Measurements from ENCODE around the gene GNG2.

The GNG2 gene

DNA sequence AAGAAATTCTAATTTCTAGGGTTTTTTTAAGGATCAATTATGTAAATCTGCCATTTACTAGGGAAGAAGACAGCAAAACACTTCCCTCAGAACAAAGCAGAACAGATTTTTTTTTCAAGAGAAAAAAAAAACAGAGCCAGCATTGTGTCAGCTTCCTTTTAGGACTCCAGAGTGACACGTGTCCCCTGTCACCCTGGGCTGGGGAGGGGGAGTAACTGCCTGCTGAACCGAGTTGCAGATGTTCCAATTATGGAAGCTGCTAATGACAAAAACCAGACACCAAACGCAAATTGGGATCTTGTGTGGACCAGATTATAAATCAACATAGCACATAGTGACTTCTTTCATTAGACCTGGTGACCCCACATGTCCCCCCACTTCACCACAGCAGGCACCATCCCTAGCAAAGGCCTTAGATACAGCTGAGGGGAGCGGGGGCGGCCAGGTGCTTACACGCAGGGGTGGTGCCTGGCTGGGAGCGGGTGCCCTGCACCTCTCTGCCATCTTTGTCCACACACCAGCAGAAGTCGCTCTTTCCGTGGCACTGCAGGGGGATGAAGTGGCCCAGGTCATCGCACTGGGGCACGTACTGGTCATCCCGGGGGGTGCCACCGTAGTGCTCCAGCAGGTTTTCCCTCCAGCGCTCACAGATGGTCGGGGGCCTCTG is 154.3 kb downstream of the GNG2 start:
- Histone ChIP-seq H3K4me1 (ENCODE audit: insufficient read depth, low read length) (peaks cover 22% of the 10 kb centered on the region), H3K36me3 (ENCODE audit: insufficient read depth, low read length) (peaks cover 89% of the 10 kb centered on the region), H3K9me3 (ENCODE audit: low read length) (no peaks in the 10 kb centered on the region), H3K27me3 (ENCODE audit: control insufficient read depth in 1 of 2, insufficient read depth in 2 of 2, low read length in 2 of 2) (no peaks in the 10 kb centered on the region), H3K4me3 (ENCODE audit: low read depth in 1 of 2, low read length in 2 of 2) (no peak overlapping the region), H3K27ac (ENCODE audit: low read depth, low read length) (no peak overlapping the region), H3K9ac (ENCODE audit: low read length) (no peak overlapping the region)

- H3K4me3 ChIP-seq (ENCODE audit: low read depth in 1 of 2, low read length in 2 of 2): no peak overlapping the region
- H3K27me3 ChIP-seq (ENCODE audit: control insufficient read depth in 1 of 2, insufficient read depth in 2 of 2, low read length in 2 of 2): no peaks in the 10 kb centered on the region
- peaks cover 88% of the 10 kb centered on the region for H3K36me3 ChIP-seq (ENCODE audit: insufficient read depth, low read length)
- no peak overlapping the region for H3K9ac ChIP-seq (ENCODE audit: low read length)
- H3K9me3 ChIP-seq (ENCODE audit: low read length): no peaks in the 10 kb centered on the region
- H3K4me1 ChIP-seq (ENCODE audit: insufficient read depth, low read length): peaks cover 22% of the 10 kb centered on the region
- H3K27ac ChIP-seq (ENCODE audit: low read depth, low read length): no peak overlapping the region
Measured at GRCh38 chr14:52015411-52016030, 155.1 kb downstream of the GNG2 start.

DNA sequence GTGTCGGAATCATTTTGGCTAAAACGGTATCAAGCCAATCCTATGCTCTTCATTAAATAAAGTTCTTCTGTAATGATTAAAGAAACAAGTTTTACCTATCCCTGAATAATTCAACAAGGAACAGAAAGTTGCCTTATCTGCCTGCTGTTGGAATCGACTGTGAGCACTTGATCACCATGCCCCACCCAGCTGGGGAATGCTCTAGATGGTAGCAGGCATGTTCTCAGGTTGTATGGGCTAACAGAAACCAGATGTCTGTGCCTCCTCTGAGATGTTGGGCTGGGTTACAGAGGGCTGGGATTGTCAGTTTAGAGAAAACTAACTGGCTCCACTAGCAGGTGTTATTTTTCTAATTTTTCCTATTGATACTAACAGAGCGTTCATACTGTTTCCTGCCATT is 157.8 kb downstream of the GNG2 start:
- Histone ChIP-seq H3K9me3 (ENCODE audit: low read length) (no peaks in the 10 kb centered on the region), H3K4me3 (ENCODE audit: low read depth in 1 of 2, low read length in 2 of 2) (no peak overlapping the region), H3K36me3 (ENCODE audit: insufficient read depth, low read length) (peaks cover 66% of the 10 kb centered on the region), H3K9ac (ENCODE audit: low read length) (no peak overlapping the region), H3K4me1 (ENCODE audit: insufficient read depth, low read length) (peaks cover 12% of the 10 kb centered on the region), H3K27me3 (ENCODE audit: control insufficient read depth in 1 of 2, insufficient read depth in 2 of 2, low read length in 2 of 2) (no peaks in the 10 kb centered on the region), H3K27ac (ENCODE audit: low read depth, low read length) (no peak overlapping the region)

DNA sequence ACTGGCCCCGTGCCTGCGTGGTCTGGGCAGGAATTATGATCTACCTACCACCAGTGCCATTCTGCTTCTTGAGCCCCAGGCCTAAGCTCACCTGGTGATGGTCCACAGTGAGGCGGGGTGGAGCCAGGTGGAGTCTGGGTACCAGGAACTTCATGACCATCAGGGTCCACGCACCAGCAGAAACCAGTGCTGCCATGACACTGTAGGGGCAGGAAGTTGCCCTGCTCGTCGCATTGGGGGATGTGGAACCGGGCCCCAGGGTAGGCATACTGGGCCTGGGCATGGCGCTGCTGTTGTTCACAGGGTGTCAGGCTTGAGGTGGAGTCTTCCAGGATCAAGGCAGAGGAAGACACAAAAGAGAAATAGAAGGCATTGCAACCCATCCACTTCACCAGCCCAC is 158.6 kb downstream of the GNG2 start:
- no peak overlapping the region for H3K9ac ChIP-seq (ENCODE audit: low read length)
- no peaks in the 10 kb centered on the region for H3K9me3 ChIP-seq (ENCODE audit: low read length)
- H3K36me3 ChIP-seq (ENCODE audit: insufficient read depth, low read length): peaks cover 59% of the 10 kb centered on the region
- H3K27ac ChIP-seq (ENCODE audit: low read depth, low read length): no peak overlapping the region
- peaks cover 15% of the 10 kb centered on the region for H3K4me1 ChIP-seq (ENCODE audit: insufficient read depth, low read length)
- H3K27me3 ChIP-seq (ENCODE audit: control insufficient read depth in 1 of 2, insufficient read depth in 2 of 2, low read length in 2 of 2): no peaks in the 10 kb centered on the region
- no peak overlapping the region for H3K4me3 ChIP-seq (ENCODE audit: low read depth in 1 of 2, low read length in 2 of 2)
